Naive thymus-derived CD4-positive, alpha-beta T cell (primary cell): Measurements from ENCODE around the gene MCM7. TPM values are rescaled to one million over a fixed set of nuclear protein-coding genes. Genes with fewer than 3 reads are reported as not detected.

Source experiments
- ATAC-seq: fragments of 150-1000 bp; cut with Tn5 transposase; 2 replicates; pipeline ENCODE4 v1.10.0; 2021; ENCODE audit warnings: mild to moderate bottlenecking, moderate library complexity
- CTCF ChIA-PET: fragments of 350-600 bp; sonication (Branson Sonifier 250); formaldehyde crosslinking; loops from one replicate; lab custom pipeline; 2021; ENCODE audit warnings: antibody characterized with exemption; lab: Charles Lee
- POLR2A ChIA-PET: fragments of 350-600 bp; sonication (Branson Sonifier 250); formaldehyde crosslinking; loops from one replicate; lab custom pipeline; 2021; ENCODE audit warnings: antibody characterized with exemption, inconsistent platforms; lab: Charles Lee
- DNase-seq, 9 donors: peaks; one replicate each; pipeline versions ENCODE4 v3.0.0 to v3.0.0-alpha.2; 2020 to 2022; ENCODE audit warnings: mixed read lengths in 1 of 9
- H3K27ac ChIP-seq: one replicate; pipeline ENCODE4 v1.7.0; 2013; ENCODE audit warnings: mild to moderate bottlenecking, low read depth, low read length, moderate library complexity
- H3K27me3 ChIP-seq, 2 donors: one replicate each; pipeline ENCODE4 v1.7.0; 2013; ENCODE audit warnings: low read length in 2 of 2, mild to moderate bottlenecking in 2 of 2, moderate library complexity in 2 of 2; ENCODE audit not compliant: control insufficient read depth in 2 of 2, insufficient read depth in 2 of 2
- H3K36me3 ChIP-seq, 3 experiments: 1 replicate in 2 of 3; 2 replicates in 1 of 3; pipeline ENCODE4 v1.7.0; 2013; ENCODE audit warnings: low read length in 3 of 3, mild to moderate bottlenecking in 3 of 3, moderate library complexity in 1 of 3; ENCODE audit not compliant: insufficient read depth in 3 of 3, control insufficient read depth in 2 of 3
- H3K4me1 ChIP-seq, 2 donors: one replicate each; pipeline ENCODE4 v1.7.0; 2013; ENCODE audit warnings: low read length in 2 of 2, mild to moderate bottlenecking in 2 of 2, moderate library complexity in 1 of 2; ENCODE audit not compliant: control insufficient read depth in 2 of 2, insufficient read depth in 2 of 2
- H3K4me3 ChIP-seq: 2 replicates; pipeline ENCODE4 v1.7.0; 2013; ENCODE audit warnings: mild to moderate bottlenecking, low read length
- H3K9me3 ChIP-seq, 3 experiments: 1 replicate in 2 of 3; 2 replicates in 1 of 3; pipeline ENCODE4 v1.7.0; 2013; ENCODE audit warnings: low read length in 3 of 3; ENCODE audit not compliant: control insufficient read depth in 2 of 3
- H3K27ac Mint-ChIP-seq, 9 donors: one replicate each; pipeline ENCODE4 v1.8.0; 2020 to 2022; ENCODE audit warnings: mixed read lengths in 9 of 9, mild to moderate bottlenecking in 8 of 9, moderate library complexity in 5 of 9, inconsistent platforms in 2 of 9
- H3K27me3 Mint-ChIP-seq, 5 donors: one replicate each; pipeline ENCODE4 v1.8.0; 2021 to 2022; ENCODE audit warnings: mixed read lengths in 5 of 5, mild to moderate bottlenecking in 1 of 5
- H3K36me3 Mint-ChIP-seq, 5 donors: one replicate each; pipeline ENCODE4 v1.8.0; 2020 to 2022; ENCODE audit warnings: mixed read lengths in 5 of 5, mild to moderate bottlenecking in 3 of 5, inconsistent platforms in 1 of 5
- H3K4me1 Mint-ChIP-seq, 7 donors: one replicate each; pipeline ENCODE4 v1.8.0; 2020 to 2022; ENCODE audit warnings: mixed read lengths in 7 of 7, mild to moderate bottlenecking in 3 of 7, inconsistent platforms in 1 of 7
- H3K4me3 Mint-ChIP-seq, 10 donors: one replicate each; pipeline ENCODE4 v1.8.0; 2020 to 2022; ENCODE audit warnings: mild to moderate bottlenecking in 10 of 10, mixed read lengths in 10 of 10, moderate library complexity in 6 of 10, inconsistent platforms in 2 of 10
- H3K9me3 Mint-ChIP-seq, 11 donors: one replicate each; pipeline ENCODE4 v1.8.0; 2020 to 2022; ENCODE audit warnings: mixed read lengths in 11 of 11, mild to moderate bottlenecking in 4 of 11, inconsistent platforms in 1 of 11, moderate library complexity in 1 of 11
- intact Hi-C, 2 donors: fragments of 100-400 bp; cut with micrococcal nuclease; formaldehyde crosslinking; loops; one replicate each; pipeline ENCODE4 v1.15.1; 2023
- polyA plus RNA-seq, 2 donors: library from polyadenylated mRNA; unstranded; fragments of 300-500 nt; fragmentation: Illumina TruSeq; gene quantifications; one replicate each; pipeline ENCODE4 v1.2.3, GENCODE V29; 2021
- total RNA-seq, 6 experiments: library from RNA in 5 of 6; stranded (reverse) in 5 of 6; gene quantifications; 1 replicate in 5 of 6; 2 replicates in 1 of 6; pipeline ENCODE4 v1.2.3 and lab custom pipeline; 2021 to 2026

MCM7 gene
- total and polyA plus RNA-seq, 7 experiments from 2014 or later = 29.5 to 263 (median 117) TPM

DNA sequence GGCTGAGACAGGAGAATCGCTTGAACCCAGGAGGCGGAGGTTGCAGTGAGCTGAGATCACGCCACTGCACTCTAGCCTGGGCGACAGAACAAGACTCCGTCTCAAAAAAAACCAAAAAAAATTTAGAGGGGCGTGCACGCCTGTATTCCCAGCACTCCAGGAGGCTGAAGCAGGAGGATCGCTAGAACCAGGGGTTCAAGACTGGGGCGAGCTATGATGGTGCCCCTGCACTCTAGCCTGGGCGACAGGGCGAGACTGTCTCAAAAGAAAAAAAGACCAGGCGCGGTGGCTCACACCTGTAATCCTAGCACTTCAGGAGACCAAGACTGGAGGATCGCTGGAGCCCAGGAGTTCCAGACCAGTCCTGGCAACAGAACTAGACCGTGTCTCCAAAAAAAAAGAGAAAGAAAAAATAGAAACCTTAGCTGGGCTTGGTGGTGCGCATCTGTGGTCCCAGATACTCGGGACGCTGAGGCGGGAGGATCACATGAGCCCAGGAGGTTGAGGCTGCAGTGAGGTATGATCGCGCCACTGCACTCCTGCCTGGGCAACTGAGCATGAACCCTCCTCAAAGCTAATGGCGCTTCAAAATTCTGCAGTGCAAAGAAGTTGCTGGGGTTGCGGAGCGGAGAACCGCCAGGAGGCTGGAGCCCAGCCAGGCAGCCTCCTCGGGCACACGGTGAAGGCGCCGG, 25.2 kb upstream of the MCM7 start:
- Mint-ChIP-seq H3K36me3 (peaks cover 0 to 12% (median 0%) of the 10 kb centered on the region in 5 donors), H3K27me3 (no peaks in the 10 kb centered on the region), H3K4me1 (peaks cover 8 to 43% (median 26%) of the 10 kb centered on the region in 7 donors), H3K9me3 (peaks cover 0 to 4% (median 0%) of the 10 kb centered on the region in 11 donors), H3K4me3 (peak overlapping the region; percentile 95 to 100 (median 98)), H3K27ac (peak overlapping the region; percentile 98 to 100 (median 99))
- intact Hi-C loops = loop anchor here (1.0 to 2.0 kb wide), 6 partner anchors 22 to 302 kb away; partner anchors contain the start of genes COPS6 (in 1 of the 2), LAMTOR4 (in 1 of the 2), MEPCE (in 1 of the 2) and ZCWPW1 (in 1 of the 2)
- ATAC-seq (no peak), DNase-seq (no peak)
- ChIA-PET POLR2A (interaction anchor here (0.6 to 7.6 kb wide), 20 partner anchors 9 to 356 kb away, joined by 3 to 107 read pairs (median 4); partner anchors contain the start of genes AP4M1, COPS6, GAL3ST4 and GPC2), CTCF (interaction anchor here (0.6 to 0.7 kb wide), 3 partner anchors 25 to 149 kb away, joined by 3 read pairs; no protein-coding TSS in a partner anchor)
- Histone ChIP-seq H3K9me3 (no peaks in the 10 kb centered on the region), H3K36me3 (peaks cover 0 to 35% (median 0%) of the 10 kb centered on the region in 3 experiments), H3K4me3 (peak overlapping the region; percentile 99), H3K27ac (peak overlapping the region; percentile 98), H3K27me3 (no peaks in the 10 kb centered on the region), H3K4me1 (peaks cover 20 to 25% of the 10 kb centered on the region in 2 donors)

DNA sequence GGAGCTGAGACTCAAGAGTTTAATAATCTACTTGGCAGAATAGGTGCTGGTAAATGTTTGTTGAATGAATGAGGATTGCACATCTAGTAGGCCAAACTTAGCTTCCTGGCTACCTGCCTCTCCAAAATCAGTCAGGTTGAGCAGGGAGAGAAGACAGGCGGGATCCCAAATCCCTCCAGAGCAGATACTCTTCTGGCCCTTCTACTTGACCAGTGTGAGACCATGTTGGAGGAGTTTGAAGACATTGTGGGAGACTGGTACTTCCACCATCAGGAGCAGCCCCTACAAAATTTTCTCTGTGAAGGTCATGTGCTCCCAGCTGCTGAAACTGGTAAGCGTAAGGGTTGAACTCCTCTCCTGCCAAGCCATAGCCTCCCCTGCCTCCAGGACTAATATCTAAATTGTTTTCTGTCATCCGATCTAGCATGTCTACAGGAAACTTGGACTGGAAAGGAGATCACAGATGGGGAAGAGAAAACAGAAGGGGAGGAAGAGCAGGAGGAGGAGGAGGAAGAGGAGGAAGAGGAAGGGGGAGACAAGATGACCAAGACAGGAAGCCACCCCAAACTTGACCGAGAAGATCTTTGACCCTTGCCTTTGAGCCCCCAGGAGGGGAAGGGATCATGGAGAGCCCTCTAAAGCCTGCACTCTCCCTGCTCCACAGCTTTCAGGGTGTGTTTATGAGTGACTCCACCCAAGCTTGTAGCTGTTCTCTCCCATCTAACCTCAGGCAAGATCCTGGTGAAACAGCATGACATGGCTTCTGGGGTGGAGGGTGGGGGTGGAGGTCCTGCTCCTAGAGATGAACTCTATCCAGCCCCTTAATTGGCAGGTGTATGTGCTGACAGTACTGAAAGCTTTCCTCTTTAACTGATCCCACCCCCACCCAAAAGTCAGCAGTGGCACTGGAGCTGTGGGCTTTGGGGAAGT, 23.4 kb upstream of the MCM7 start:
- Mint-ChIP-seq H3K27me3 (no peaks in the 10 kb centered on the region), H3K36me3 (peaks cover 0 to 12% (median 0%) of the 10 kb centered on the region in 5 donors), H3K4me1 (peaks cover 12 to 44% (median 32%) of the 10 kb centered on the region in 7 donors), H3K9me3 (peaks cover 0 to 4% (median 0%) of the 10 kb centered on the region in 11 donors), H3K4me3 (peak overlapping the region; percentile 15 to 100 (median 96)), H3K27ac (peak overlapping the region; percentile 5 to 99 (median 82))
- no peak overlapping the region for H3K4me3 ChIP-seq
- ChIA-PET CTCF (no interaction called here), POLR2A (interaction anchor here (0.6 to 7.6 kb wide), 17 partner anchors 11 to 304 kb away, joined by 3 to 107 read pairs (median 4); partner anchors contain the start of genes AP4M1, GJC3, LAMTOR4 and MCM7)
- DNase-seq (no peak), ATAC-seq (no peak)
- no peak overlapping the region for H3K27ac ChIP-seq
- no peaks in the 10 kb centered on the region for H3K9me3 ChIP-seq
- H3K4me1 ChIP-seq = peaks cover 23 to 24% of the 10 kb centered on the region in 2 donors
- no peaks in the 10 kb centered on the region for H3K27me3 ChIP-seq
- peaks cover 0 to 37% (median 0%) of the 10 kb centered on the region in 3 experiments for H3K36me3 ChIP-seq
- intact Hi-C loops = no loop called here

DNA sequence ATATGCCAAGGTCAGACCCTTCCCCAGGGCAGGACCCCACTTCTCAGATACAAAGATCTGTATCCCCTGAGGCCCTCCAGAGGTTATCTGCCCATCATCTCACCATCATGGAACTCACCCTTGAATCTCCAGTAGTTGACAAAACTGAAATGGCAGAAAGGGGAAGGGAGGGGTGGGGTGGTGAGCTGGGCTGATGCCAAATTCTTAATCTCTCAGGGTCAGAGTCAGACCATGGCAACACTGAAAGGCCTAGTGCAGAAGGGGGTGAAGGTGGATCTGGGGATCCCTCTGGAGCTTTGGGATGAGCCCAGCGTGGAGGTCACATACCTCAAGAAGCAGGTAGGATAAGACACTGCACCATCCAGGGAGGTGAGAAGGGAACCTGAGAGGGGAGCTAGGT, 21.4 kb upstream of the MCM7 start:
- Mint-ChIP-seq H3K36me3 (peaks cover 0 to 12% (median 0%) of the 10 kb centered on the region in 5 donors), H3K27ac (peak overlapping the region in 5 of 9 donors; percentile 11 to 80 (median 60)), H3K4me3 (peak overlapping the region in 2 of 10 donors; percentile 26 to 50), H3K9me3 (peaks cover 0 to 7% (median 0%) of the 10 kb centered on the region in 11 donors), H3K4me1 (peaks cover 17 to 51% (median 40%) of the 10 kb centered on the region in 7 donors), H3K27me3 (no peaks in the 10 kb centered on the region)
- H3K36me3 ChIP-seq = peaks cover 0 to 38% (median 0%) of the 10 kb centered on the region in 3 experiments
- ATAC-seq = no peak
- peaks cover 22 to 26% of the 10 kb centered on the region in 2 donors for H3K4me1 ChIP-seq
- no peak overlapping the region for H3K27ac ChIP-seq
- CTCF ChIA-PET = interaction anchor here (0.7 kb wide), 1 partner anchor 9 kb away, joined by 3 read pairs; no protein-coding TSS in a partner anchor
- intact Hi-C loops = no loop called here
- H3K4me3 ChIP-seq = no peak overlapping the region
- H3K27me3 ChIP-seq = no peaks in the 10 kb centered on the region
- no peak for DNase-seq
- POLR2A ChIA-PET = interaction anchor here (1.0 to 7.6 kb wide), 5 partner anchors 22 to 100 kb away, joined by 3 to 107 read pairs (median 3); partner anchors contain the start of genes AP4M1, GPC2, MCM7 and STAG3
- no peaks in the 10 kb centered on the region for H3K9me3 ChIP-seq

DNA sequence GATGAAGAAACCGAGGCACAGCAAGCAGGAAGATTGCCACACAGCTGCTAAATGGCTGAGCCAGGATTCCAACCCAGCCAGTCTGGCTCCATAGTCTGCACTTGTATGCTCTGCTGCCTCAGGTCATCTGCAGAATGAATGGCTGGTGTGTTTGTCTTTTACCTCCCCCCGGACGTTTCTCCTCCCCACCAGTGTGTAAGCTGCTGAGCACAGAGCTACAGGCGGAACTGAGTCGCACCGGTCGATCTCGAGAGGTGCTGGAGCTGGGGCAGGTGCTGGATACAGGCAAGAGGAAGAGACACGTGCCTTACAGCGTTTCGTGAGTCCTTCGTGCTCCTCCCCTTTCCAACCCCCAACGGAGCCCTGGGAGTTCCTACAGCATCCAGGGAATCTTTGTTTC, 20.9 kb upstream of the MCM7 start:
- H3K27me3 ChIP-seq = no peaks in the 10 kb centered on the region
- H3K27ac Mint-ChIP-seq = peak overlapping the region in 4 of 9 donors; percentile 5 to 80 (median 64)
- H3K4me3 ChIP-seq = no peak overlapping the region
- no peaks in the 10 kb centered on the region for H3K9me3 ChIP-seq
- no peak for ATAC-seq
- peak overlapping the region in 1 of 10 donors; percentile 25 for H3K4me3 Mint-ChIP-seq
- DNase-seq = no peak
- H3K9me3 Mint-ChIP-seq = peaks cover 0 to 7% (median 0%) of the 10 kb centered on the region in 11 donors
- CTCF ChIA-PET = interaction anchor here (0.7 kb wide), 1 partner anchor 10 kb away, joined by 3 read pairs; no protein-coding TSS in a partner anchor
- POLR2A ChIA-PET = interaction anchor here (1.0 to 7.6 kb wide), 4 partner anchors 21 to 100 kb away, joined by 3 to 107 read pairs (median 3); partner anchors contain the start of genes AP4M1 and MCM7
- peaks cover 17 to 51% (median 39%) of the 10 kb centered on the region in 7 donors for H3K4me1 Mint-ChIP-seq
- H3K27me3 Mint-ChIP-seq = no peaks in the 10 kb centered on the region
- no peak overlapping the region for H3K27ac ChIP-seq
- peaks cover 0 to 35% (median 0%) of the 10 kb centered on the region in 3 experiments for H3K36me3 ChIP-seq
- intact Hi-C loops = no loop called here
- H3K4me1 ChIP-seq = peaks cover 22 to 26% of the 10 kb centered on the region in 2 donors
- peaks cover 0 to 12% (median 0%) of the 10 kb centered on the region in 5 donors for H3K36me3 Mint-ChIP-seq

DNA sequence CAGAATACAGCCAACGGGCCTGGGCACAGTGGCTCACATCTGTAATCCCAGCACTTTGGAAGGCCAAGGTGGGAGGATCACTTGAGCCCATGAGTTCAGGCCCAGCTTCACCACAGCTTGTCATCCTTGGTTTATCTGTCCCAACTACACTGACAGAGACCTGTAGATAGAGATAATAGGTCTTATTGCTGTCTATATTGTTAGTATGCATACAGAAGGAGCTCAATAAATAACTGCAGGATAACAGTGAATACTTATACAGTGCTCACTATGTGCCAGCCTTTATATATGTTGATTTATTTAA, 19.5 kb upstream of the MCM7 start:
- H3K4me1 ChIP-seq = peaks cover 16 to 26% of the 10 kb centered on the region in 2 donors
- H3K4me1 Mint-ChIP-seq = peaks cover 21 to 49% (median 43%) of the 10 kb centered on the region in 7 donors
- intact Hi-C loops = no loop called here

More for the DNA sequence above, 19.5 kb upstream of the MCM7 start:
- H3K27ac Mint-ChIP-seq = peak overlapping the region; percentile 97 to 99 (median 98)
- DNase-seq (no peak), ATAC-seq (no peak)
- Histone ChIP-seq H3K27me3 (no peaks in the 10 kb centered on the region), H3K36me3 (peaks cover 0 to 29% (median 0%) of the 10 kb centered on the region in 3 experiments), H3K4me3 (peak overlapping the region; percentile 100), H3K9me3 (no peaks in the 10 kb centered on the region), H3K27ac (peak overlapping the region; percentile 88)
- peak overlapping the region; percentile 90 to 100 (median 98) for H3K4me3 Mint-ChIP-seq
- H3K27me3 Mint-ChIP-seq = no peaks in the 10 kb centered on the region
- CTCF ChIA-PET = interaction anchor here (0.6 to 1.0 kb wide), 5 partner anchors 8 to 167 kb away, joined by 3 to 8 read pairs (median 3); no protein-coding TSS in a partner anchor
- POLR2A ChIA-PET = interaction anchor here (0.6 to 7.6 kb wide), 23 partner anchors 8 to 704 kb away, joined by 3 to 107 read pairs (median 6); partner anchors contain the start of genes AP4M1, COPS6, GAL3ST4 and LAMTOR4
- peaks cover 0 to 3% (median 0%) of the 10 kb centered on the region in 11 donors for H3K9me3 Mint-ChIP-seq
- H3K36me3 Mint-ChIP-seq = peaks cover 0 to 12% (median 4%) of the 10 kb centered on the region in 5 donors
